Activated B cell treated with CpG ODN at 0.5 μM for 24 hours (primary cell): ENCODE measurements around the gene NUP107. TPM values are rescaled to one million over a fixed set of nuclear protein-coding genes. Genes with fewer than 3 reads are reported as not detected.

Experiments
- ATAC-seq: fragments of 200-7000 bp; cut with Tn5 transposase; one replicate; pipeline ENCODE4 v1.10.0; 2021; ENCODE audit warnings: low read depth, mild to moderate bottlenecking, moderate library complexity
- CTCF ChIA-PET: fragments of 350-600 bp; sonication (Branson Sonifier 250); formaldehyde crosslinking; loops from one replicate; lab custom pipeline; 2021; ENCODE audit warnings: antibody characterized with exemption; lab: Charles Lee
- POLR2A ChIA-PET: fragments of 350-600 bp; sonication (Branson Sonifier 250); formaldehyde crosslinking; loops from one replicate; lab custom pipeline; 2021; ENCODE audit warnings: antibody characterized with exemption; lab: Charles Lee
- DNase-seq: peaks from one replicate; pipeline ENCODE4 v3.0.0; 2022
- H3K27ac Mint-ChIP-seq: one replicate; pipeline ENCODE4 v1.8.0; 2020; ENCODE audit warnings: mixed read lengths
- H3K27me3 Mint-ChIP-seq: one replicate; pipeline ENCODE4 v1.8.0; 2021; ENCODE audit warnings: mixed read lengths
- H3K36me3 Mint-ChIP-seq: one replicate; pipeline ENCODE4 v1.8.0; 2021; ENCODE audit warnings: low read depth, mixed read lengths
- H3K4me1 Mint-ChIP-seq: one replicate; pipeline ENCODE4 v1.8.0; 2021; ENCODE audit warnings: mixed read lengths
- H3K4me3 Mint-ChIP-seq: one replicate; pipeline ENCODE4 v1.8.0; 2020; ENCODE audit warnings: mild to moderate bottlenecking, mixed read lengths
- H3K9me3 Mint-ChIP-seq: one replicate; pipeline ENCODE4 v1.8.0; 2020; ENCODE audit warnings: mixed read lengths
- CTCF ChIP-seq: fragments of 200-600 bp; IDR thresholded peaks from one replicate; pipeline ENCODE4 v1.8.0; 2022; ENCODE audit warnings: antibody characterized with exemption, mild to moderate bottlenecking
- intact Hi-C: fragments of 100-400 bp; cut with micrococcal nuclease; formaldehyde crosslinking; loops from one replicate; pipeline ENCODE4 v1.15.1; 2024
- total RNA-seq: library from RNA; stranded (reverse); gene quantifications from 2 replicates; pipeline ENCODE4 v1.2.3, GENCODE V29; 2022

Gene NUP107
- total RNA-seq, 1 donor from 2014 or later: 90.8 TPM

- no peak for TF ChIP-seq CTCF
- CTCF ChIA-PET: no interaction called here
- Mint-ChIP-seq H3K27me3 (no peaks in the 10 kb centered on the region), H3K27ac (peak overlapping the region; percentile 5), H3K9me3 (no peaks in the 10 kb centered on the region), H3K4me1 (peaks cover 15% of the 10 kb centered on the region), H3K4me3 (no peak overlapping the region), H3K36me3 (peaks cover 13% of the 10 kb centered on the region)
- DNase-seq: no peak
- POLR2A ChIA-PET: no interaction called here
- no peak for ATAC-seq
- intact Hi-C loops: no loop called here
Observed at GRCh38 chr12:68667291-68667690, 19.5 kb upstream of the NUP107 start.

GRCh38 chr12:68667896-68668295, 18.9 kb upstream of the NUP107 start:
- peaks cover 9% of the 10 kb centered on the region for H3K36me3 Mint-ChIP-seq
- ATAC-seq (no peak), DNase-seq (no peak)
- no peak overlapping the region for H3K4me3 Mint-ChIP-seq
- no peaks in the 10 kb centered on the region for H3K9me3 Mint-ChIP-seq
- ChIA-PET POLR2A (interaction anchor here (0.6 kb wide), 1 partner anchor 162 kb away, joined by 4 read pairs; no protein-coding TSS in a partner anchor), CTCF (no interaction called here)
- no peak overlapping the region for H3K27ac Mint-ChIP-seq
- H3K4me1 Mint-ChIP-seq: peaks cover 15% of the 10 kb centered on the region
- no peak for TF ChIP-seq CTCF
- no peaks in the 10 kb centered on the region for H3K27me3 Mint-ChIP-seq
- intact Hi-C loops: no loop called here

- Mint-ChIP-seq H3K9me3 (no peaks in the 10 kb centered on the region), H3K4me3 (no peak overlapping the region), H3K4me1 (peaks cover 16% of the 10 kb centered on the region), H3K36me3 (no peaks in the 10 kb centered on the region), H3K27me3 (no peaks in the 10 kb centered on the region), H3K27ac (no peak overlapping the region)
- ATAC-seq (no peak), DNase-seq (no peak)
- CTCF ChIA-PET: no interaction called here
- intact Hi-C loops: no loop called here
- TF ChIP-seq CTCF: no peak
- POLR2A ChIA-PET: no interaction called here
Observed at GRCh38 chr12:68671179-68671578, 15.6 kb upstream of the NUP107 start.

GRCh38 chr12:68673788-68674187, 13.0 kb upstream of the NUP107 start:
- H3K27ac Mint-ChIP-seq: no peak overlapping the region
- peaks cover 3% of the 10 kb centered on the region for H3K4me1 Mint-ChIP-seq
- ATAC-seq (no peak), DNase-seq (no peak)
- no peaks in the 10 kb centered on the region for H3K9me3 Mint-ChIP-seq
- POLR2A ChIA-PET: no interaction called here
- no peak for TF ChIP-seq CTCF
- no peaks in the 10 kb centered on the region for H3K36me3 Mint-ChIP-seq
- H3K4me3 Mint-ChIP-seq: no peak overlapping the region
- intact Hi-C loops: no loop called here
- no peaks in the 10 kb centered on the region for H3K27me3 Mint-ChIP-seq
- CTCF ChIA-PET: no interaction called here

- Mint-ChIP-seq H3K9me3 (no peaks in the 10 kb centered on the region), H3K27ac (no peak overlapping the region), H3K27me3 (no peaks in the 10 kb centered on the region), H3K4me3 (no peak overlapping the region), H3K36me3 (no peaks in the 10 kb centered on the region), H3K4me1 (peaks cover 3% of the 10 kb centered on the region)
- intact Hi-C loops: no loop called here
- TF ChIP-seq CTCF: no peak
- ATAC-seq: no peak
- POLR2A ChIA-PET: no interaction called here
- DNase-seq: no peak
- CTCF ChIA-PET: no interaction called here
Observed at GRCh38 chr12:68674376-68674775, 12.4 kb upstream of the NUP107 start.
